NCI-H510A treated with DMSO at 0.1 percent for 48 hours (cell line): ENCODE results near the gene PFKFB2.

Experiments
- DNase-seq: peaks from one replicate; lab custom pipeline; 2025; lab: John Stamatoyannopoulos, UW

Gene PFKFB2

DNA sequence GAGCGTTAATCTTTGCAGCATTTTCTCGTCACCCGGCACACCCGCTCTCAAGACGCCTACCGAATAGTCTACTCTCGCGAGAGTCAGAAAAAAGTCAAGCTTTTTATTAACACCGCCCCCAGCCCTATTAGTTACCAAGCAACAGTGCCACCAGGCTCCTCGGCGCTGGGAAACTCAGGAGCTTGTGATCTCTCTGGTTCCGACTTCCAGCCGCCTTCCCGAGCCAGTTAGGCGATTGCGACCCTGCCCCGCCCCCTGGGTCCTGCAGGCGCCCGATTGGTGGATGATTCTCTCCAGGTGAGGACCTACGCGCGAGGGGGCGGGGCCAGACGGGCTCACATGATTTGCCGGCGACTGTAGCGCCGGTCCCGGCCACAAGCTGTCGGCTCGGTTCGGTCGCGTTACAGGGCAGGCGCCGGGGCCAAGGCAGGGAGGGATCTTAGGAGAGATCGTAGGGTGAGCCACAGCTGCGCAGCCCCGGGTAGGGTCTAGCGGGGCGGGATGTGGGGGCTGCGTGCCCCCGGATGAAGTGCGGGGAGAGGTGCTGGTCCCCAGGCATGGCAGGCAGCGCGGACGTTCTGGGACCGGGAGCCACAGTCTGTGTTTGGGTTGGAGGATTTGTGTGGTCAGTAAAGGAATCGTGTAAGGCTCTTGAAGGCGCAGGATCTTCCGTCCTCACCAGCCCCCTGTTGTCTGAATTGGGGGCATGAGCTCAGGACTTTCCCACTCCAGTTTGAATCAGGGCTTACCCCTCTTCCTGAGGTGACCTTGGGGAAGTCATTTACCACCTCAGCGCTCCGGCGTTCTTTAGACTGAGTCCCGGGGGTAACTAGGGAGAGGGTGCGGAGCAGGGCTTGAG lies at the start of gene PFKFB2:
TSS of gene PFKFB2 (plus strand) at position 365 of the 859 bp plus-strand sequence. CDS start 1,443 bp downstream, outside the sequence.
- DNase-seq: peak; percentile 99

DNA sequence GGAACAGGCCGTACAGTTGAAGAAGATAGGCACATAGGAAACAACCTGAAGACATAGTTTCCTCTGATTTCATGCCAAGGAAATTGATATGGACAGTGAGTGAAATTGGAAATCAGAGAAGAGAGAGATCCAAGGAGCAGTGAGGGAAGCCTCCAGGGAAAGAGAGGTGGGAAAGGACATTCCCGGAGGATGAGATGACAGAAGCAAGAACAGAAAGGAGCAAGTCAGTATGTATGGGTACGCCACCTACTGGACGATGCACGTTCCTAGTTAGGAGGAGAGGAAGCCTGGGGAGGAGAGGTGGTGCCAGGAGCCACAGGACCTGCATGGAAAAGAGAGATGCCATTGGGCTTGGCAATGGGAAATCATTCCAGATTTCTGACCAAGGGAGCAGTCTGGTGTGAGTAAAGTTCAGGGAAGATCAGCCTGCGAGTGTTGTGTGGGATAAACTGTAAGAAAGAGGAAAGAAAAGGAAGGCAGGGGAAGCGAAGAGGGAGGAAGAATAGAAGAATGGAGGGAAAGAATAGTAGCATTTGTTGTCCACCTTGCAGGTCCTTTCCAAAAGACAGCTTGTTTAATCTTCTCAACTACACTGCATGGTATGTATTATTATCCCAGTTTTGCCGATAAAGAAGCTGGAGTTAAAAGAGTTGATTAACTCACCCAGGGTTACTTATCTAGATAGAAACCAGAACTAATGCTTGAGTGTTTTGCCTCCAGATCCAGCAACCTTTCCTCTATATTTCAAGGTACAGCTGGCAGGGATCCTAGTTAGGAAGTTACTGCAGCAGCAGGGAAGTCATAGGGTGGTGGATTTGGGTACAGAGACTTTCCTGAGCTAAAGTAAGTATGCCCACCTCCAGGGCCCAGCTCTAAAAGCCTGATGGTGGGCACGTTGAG lies 47.9 kb upstream of the PFKFB2 start:
- peak; percentile 61 for DNase-seq

DNA sequence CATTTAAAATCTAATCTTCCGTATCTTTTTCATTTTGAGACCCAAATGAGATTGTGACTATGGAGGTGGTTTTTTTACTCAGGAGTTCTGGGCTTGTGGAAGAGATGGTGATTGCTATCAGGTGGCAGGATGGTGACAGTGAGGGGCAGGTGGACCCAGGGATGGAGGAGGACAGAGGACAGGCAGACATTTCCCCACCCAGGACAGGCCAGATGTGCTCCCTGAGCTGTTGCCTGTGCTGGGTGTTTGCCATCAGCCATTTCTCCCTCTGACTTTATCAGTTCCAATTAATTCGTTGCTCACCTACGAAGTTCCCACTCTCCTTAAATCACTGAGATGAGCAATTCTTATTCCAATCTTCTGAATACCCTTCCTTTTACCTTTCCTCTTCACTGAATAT lies 47.0 kb upstream of the PFKFB2 start:
- DNase-seq: no peak

DNA sequence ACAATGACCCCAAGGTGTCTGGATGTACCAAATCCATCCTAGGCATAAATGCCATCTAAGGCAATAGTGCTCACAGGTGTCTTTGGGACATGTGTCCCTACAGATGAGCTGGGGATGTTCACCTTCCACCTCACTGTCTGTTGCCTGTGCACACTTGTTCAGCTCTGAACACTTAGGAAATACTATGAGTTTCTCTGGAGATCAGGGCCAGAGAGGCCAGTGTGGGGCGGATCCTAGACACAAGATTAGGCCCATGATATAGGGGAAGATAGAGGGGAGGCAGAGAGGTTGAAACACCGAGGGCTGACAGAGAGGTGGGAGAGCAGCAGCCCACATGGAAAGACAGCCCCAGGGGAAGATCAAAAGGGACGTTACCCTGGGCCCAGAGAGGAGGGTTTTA lies 46.2 kb upstream of the PFKFB2 start:
- DNase-seq: no peak

DNA sequence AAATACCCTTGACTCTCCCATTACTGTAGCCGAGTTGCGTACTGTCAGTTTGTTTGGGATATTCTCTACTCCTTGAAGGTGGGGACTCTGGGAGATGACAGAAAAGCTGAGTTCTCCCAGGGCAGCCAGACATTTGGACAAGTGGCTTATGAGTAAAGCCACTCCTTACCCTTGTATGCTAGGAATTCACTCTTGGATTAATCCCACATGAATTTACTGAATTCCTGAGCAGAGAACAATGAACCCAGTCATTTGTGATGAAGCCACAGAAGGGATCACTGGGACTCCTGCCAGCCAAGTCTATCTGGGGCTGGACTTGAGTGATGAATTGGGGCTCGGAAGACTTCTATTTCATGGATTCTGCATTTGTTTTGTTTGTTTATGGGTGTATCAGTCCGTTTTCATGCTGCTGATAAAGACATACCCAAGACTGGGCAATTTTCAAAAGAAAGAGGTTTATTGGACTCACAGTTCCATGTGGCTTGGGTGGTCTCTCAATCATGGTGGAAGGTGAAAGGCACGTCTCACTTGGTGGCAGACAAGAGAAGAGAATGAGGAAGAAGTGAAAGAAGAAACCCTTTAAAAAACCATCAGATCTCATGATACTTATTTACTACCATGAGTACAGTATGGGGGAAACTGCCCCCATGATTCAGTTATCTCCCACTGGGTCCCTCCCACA lies 45.6 kb upstream of the PFKFB2 start:
- DNase-seq: no peak

DNA sequence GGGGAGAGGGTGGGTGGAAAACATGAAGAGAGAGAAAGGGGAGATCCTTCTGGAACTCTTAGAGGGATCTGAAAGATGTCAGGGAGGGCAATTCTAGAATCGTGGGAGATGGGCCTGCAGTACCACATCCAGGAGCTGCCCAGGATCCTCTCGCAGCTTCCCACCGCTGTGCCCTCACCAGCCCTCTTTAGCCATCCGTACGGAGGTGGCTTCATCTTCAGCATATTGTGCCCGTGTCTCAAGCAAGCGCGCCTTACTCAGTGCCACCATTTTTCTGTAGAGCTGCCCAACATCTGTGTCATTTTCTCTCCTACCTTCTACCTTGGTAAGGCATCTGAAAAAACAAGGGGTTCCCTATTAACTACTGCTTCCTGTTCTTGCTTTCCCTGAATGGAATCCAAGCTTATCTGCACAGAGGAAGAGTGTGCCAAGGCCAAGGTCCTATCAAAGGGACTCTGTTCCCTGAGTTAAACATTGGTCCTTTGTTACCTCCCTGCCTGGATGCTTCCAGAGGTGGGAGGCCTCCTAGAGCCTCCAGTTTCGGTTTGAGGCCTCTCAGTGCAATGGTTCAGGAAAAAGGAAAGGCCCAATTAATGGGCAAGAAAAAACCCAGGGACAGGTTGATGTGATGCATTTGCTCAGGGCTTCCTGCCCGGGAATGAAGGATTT lies 43.8 kb upstream of the PFKFB2 start:
- DNase-seq: no peak

DNA sequence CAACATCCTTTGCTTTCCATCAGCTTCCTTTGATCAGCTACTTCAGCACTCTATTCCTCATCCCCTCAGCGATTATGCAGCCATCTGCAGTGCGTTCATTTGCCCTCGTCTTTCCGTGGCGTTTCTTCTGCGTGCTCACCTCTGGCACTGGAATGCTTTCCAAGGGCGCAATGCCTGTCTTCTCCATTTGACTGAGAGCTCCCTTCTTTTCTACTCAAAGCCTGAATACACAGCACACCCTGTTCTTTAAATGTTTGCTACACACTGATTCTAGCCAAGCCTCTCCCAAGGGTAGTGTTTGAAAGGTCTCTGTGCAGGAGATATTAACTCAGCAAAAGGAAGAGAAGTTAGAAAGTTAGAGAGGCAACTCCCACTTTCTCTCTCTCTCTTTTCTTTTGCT lies 43.1 kb upstream of the PFKFB2 start:
- no peak for DNase-seq

DNA sequence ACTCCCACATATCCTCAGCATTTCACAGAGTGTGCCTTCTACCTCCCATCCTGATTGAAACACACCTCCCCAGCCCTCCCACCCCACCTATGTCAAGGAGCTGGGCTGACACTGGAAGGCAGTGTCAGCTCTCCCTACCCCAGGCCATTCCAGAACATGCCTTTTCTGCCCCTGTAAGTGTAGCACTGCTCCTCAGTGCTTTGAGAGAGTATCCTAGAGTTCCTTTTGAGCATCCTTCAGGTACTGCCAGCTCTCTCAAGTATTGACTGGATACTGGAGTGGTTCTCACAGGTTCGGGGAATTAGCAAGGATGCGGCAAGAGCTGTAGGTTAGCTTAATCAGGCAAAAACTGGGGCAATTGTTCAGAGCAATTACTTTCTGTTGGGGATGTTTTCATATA lies 42.3 kb upstream of the PFKFB2 start:
- DNase-seq: no peak

DNA sequence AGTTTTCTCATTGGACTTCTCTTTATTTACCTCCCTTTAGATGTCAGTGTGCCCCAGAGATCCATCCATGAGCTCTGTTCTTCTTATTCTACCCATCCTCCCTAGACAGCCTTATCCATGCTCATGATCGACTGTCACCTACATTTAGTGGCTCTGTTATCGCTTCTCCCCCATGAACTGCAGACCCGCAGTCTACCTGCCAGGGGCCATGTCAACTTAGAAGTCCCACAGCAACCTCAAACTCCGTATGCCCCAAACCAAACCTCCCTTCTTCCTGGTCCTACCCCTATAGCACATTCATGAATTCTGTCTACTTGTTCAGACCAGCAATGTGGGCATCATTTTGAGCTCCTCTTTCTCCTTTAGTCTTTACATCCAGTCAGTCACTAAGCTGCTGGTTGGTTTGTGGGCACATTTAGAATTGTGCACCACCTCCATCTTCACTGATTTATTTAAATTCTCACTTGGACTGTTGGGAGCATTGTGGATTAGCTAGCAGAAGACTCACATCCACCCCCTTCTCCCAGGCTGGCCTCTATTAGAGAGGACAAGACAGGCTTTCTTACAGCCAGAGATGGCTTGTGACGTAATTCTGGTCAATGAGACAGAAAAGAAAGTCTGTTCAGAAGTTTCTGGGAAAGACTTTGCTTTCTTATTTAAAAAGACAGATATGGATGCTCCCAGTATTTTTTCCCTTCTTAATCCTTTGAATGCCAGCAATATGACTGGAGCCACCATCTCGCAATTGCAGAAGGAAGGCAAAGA lies 39.6 kb upstream of the PFKFB2 start:
- DNase-seq: no peak

DNA sequence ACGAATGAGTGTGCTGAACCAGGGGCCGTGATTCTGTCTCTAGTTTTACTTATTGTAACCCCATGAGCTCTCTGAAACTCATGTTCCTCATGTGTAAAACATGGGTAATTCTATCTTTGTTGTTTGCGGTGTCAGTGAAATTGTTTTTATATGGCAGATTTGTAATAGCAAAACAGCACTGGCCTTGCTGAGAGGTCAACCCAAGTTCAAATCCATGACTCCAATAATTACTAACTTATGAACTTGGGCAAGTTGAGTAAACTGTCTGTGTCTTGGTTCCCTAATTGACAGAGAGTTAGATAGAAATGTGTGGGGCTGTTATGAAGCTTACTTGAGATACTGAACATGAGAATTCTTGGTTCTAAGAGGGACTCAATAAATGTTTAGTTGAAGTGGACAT lies 38.3 kb upstream of the PFKFB2 start:
- DNase-seq: no peak

DNA sequence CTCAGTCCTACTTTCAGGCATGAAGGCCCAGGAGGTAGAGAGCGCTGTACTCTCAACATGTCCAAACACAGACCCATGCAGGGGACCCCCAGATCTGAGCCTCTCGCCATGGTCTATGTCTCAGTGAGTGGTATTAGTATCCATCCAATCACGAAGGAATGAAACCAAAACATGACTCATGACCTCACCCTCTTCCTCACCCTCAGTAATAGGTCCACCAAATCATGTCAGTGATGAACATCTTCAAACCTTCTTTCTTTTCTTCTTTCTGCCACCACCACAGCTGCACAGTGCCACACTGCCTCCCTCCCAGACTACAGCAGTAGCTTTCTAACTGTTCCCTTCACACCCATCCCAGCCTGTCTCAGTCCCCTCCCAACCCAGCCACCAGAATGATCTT lies 37.3 kb upstream of the PFKFB2 start:
- no peak for DNase-seq

DNA sequence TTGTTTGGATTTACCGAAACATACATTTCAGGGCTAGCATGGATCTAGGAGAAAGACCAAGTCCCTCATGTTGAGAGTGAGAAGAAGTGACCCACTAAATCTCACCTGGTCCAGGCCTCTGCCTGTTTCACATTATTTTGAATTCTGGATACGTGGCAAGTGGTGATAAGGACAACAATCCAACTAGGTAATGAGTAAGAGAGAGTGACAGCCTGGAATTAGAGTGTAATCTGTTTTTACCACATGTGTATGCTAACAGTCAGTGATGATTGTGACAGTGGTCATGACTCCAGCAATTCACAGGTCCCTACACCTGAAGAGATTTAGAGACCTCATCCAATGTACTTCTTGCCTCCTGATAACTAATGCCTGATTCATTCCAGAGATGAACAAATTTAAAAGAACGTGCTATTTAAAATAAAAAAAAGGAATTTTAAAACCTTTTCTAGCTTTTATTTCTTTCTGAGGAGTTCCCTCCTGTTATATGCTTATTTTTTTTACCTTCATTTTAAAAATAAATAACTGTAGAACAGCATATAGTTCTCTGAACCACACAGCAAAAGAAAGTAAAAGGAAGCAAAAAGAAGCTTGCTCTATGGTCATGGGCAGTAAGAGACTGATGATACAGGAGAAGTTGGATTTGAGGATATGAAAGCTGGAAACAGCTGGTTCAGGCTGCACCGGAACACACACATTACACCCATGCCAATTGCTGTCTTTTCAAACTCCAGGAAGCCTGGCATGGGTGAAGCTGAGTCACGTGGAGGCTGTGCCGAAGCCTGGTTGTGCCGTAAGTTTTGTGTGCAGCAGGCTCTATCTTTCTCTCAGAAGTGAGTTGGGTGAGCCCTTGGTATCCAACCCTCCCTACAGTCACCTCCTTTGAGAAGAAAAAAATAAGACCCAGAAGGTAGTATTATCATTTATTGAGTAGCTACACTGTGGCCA lies 35.2 kb upstream of the PFKFB2 start:
- DNase-seq: no peak

DNA sequence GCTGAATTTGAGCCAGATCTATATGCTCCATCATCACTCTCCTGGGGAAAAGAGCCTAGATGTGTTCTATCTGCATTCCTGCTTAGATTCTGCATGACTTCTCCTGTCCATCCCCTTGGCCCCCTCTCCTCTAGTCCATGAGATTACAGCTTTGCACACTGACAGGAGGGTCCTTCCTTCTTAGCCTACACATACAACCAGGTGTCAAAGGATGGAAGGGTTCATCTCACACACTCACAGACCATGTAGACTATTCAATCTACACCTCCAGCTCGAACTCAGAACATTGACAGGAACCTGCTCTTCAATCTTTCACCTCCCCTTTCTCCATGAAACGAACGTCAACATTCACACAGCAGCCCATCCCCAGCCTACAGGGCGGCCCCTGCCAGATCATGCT lies 34.4 kb upstream of the PFKFB2 start:
- no peak for DNase-seq

DNA sequence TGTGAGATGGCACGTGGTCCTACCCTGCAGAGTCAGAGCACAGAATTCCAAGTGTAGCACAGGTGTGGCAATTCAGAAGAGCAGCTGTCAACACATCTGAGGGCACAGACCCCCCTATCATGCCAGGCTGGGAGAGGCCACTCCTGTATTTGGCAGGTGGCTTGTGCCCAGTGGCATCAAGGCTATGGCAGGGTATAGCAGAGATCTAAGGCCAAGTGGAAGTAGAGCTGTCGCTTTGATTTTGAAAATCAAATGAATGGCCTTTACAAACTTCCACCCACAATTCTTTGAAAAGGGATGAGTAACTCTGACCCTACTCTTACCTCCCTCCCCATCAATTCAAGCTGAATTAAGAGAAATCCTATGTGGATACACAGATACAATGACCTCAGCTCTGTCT lies 33.9 kb upstream of the PFKFB2 start:
- no peak for DNase-seq

DNA sequence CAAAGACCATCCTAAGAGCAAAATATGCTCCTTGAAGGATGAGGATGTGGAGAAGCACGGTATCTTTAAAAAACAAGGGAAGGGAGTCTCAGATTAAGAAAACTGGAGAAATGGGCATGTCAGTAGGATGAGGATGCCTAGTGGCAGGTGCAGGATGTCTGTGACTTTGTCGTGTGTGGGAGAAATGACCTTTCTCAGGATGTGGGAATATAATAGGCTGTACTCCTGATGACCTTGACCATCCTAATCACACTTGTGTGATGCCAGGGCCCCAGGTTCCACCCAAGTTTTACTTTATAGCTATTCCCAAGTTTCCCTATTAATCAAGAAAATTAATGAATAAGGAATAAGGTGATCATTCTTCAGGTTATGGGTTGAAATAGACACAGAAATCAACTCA lies 33.4 kb upstream of the PFKFB2 start:
- no peak for DNase-seq

DNA sequence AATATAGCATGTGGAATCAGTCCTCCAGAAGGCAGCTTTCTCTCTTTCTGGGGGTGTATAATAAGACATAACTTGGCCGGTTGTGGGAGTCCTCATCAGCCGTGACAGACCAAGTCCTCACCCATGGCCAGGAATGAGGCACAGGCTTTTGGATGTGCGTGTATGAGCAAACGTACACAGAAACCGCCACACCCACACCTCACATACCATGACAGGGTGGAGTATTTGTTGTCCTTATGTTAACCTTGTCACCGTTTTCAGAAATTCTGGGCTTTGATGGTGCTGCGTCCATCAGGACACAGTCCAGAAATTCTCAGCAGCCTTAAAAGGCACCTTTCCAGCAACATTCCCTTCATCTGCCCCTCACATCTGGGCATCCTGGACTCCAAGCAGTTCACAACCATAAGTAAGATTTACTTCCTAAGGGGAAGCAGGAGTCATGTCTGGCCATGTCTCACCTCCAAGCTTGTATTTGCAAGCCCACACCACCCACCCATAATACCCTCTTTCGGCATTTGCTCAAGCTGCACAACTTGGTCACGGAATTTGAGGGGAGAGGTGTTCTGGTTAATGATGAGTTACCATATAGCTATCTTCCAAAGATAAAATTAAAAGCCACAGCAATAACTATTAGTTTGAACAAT lies 32.9 kb upstream of the PFKFB2 start:
- DNase-seq: no peak

DNA sequence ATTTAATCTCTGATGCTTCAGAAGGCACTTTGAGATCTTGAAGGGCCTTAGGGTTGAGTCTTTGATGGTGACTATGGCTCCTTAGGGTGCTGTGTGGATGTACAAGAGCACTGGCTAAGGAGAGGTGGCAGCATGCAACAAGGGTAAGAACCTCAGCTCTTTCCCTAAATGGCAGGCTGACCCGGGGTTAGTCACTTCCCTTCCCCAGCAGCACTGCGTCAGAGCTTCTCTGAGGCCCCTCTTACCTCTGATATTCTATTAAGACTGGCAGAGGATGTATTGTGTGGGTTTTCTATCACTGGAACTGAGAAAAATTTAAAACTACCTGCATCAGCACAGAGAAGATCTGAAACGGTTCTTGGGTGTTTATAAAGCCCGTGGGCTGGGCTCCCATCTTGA lies 32.4 kb upstream of the PFKFB2 start:
- DNase-seq: no peak

DNA sequence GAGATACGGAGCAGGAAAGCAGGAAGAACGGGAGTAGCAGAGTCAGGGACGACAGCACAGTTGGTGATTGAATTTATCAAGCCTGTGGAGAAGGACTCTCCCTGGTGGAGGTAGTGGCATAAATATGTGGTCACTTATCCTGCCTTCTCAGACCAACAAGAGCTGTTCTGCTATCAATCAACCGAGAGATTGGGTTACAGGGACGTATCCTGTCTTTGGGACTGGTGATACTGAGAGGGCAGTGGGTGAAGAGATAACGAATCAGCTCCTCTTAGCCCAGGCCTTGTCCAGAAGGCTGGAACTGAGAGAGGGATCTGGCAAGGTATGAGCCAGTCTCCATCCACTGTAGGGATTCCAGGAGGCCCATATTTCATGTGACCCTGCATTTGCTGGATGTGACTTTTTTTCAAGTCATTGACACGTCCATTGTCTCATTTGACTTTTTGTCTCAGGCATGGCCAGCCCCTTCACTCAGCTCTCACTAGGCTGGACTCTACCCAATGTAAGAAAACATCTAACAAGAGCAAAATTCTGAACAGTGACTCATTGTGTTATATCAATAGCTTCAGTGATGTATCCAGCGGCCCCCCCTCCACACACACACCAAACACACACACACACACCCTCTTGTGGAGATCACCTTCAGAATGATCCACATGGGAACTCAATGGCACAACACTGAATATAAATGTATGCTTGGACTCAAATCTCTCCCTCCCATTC lies 31.8 kb upstream of the PFKFB2 start:
- no peak for DNase-seq
